Measurements from ENCODE around the gene KMT5B.

GRCh38 chr11:68140496-68141245, 72.4 kb downstream of the KMT5B start:
- TF ChIP-seq CTCF (IDR thresholded peaks at IDR 0.05) (no peak), EP300 (IDR thresholded peaks at IDR 0.05) (no peak), POLR2A (IDR thresholded peaks at IDR 0.05) (no peak)

Data from gastroesophageal sphincter (tissue), 3 donors.